HG02678 (cell line): Measurements from ENCODE around the gene CPLX3.
A peak's percentile ranks its signal among the peaks of the same experiment; 100 is the strongest.

Experiments
- ATAC-seq: cut with Tn5 transposase; IDR thresholded peaks from one replicate; pipeline ENCODE4 v1.9.1; 2021; ENCODE audit warnings: mild to moderate bottlenecking, moderate library complexity; ENCODE audit not compliant: unreplicated experiment

CPLX3 gene

DNA sequence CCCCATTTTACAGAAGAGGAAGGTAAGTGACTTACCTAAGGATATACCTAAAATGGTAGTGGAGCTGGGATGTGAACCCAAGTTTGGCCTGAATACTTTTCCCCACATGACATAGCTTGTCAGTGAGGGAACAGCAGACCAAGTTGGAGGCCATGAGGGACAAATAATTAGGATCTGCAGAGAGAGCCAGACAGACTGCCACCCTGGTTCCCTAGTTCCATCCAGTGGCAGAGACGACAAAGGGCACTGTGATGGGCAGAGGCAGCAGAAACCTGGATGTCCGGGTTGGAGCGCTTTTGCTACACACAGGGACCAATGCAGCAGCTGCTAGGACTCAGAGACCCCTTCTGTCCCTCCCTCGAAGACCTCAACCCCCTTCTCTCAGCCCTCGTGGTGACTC, 1.2 kb downstream of the CPLX3 start:
- ATAC-seq = no peak

DNA sequence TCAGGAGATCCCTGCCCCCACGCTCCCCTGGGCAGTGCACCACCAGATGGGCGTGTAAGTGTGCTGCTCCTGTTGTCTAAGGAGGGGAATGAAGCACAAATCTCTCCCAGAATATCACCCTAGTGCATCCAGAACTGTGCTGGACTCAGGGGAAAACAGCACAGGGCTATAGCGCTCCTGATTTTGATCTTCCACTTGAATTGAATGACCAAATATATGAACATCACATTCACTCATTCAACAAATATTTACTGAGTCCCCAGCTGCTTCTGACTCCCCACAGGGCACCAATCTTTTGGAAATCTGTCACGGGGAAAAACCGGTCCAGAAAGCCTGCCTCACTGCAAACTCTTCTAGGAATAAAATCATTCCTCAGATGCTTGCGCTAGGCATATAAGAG, 2.4 kb downstream of the CPLX3 start:
- no peak for ATAC-seq

DNA sequence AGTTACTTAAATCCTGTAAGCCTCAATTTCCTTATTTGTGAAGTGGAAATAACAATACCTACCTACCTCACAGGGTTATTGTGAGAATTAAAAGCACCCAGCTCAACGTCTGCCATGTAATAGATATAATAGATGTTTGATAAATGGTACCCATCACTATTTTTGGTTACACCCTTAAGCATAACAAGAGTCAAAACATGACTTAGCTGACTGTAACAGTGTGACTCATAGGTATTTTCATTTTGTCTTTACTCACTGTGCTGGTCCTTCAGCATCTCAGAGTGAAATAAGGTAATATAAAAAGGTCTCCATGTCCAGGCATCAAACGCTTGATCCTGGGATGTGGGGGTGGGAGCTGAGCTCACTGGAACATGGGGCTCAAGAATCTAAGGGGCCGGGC, 3.1 kb downstream of the CPLX3 start:
- ATAC-seq = no peak

DNA sequence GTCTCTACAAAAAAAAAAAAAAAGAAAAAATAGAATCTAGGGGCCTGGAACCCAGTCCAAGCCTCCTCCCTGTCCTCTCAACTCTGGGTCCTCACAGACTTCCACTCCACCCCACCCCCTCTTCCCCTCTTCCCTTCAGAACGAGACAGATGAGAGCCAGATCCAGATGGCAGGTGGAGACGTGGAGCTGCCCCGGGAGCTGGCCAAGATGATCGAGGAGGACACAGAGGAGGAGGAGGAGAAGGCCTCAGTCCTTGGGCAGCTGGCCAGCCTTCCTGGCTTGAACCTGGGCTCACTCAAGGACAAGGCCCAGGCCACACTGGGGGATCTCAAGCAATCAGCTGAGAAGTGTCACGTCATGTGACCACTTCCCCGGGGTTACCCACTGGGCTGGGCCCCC, 3.6 kb downstream of the CPLX3 start:
- ATAC-seq = no peak

DNA sequence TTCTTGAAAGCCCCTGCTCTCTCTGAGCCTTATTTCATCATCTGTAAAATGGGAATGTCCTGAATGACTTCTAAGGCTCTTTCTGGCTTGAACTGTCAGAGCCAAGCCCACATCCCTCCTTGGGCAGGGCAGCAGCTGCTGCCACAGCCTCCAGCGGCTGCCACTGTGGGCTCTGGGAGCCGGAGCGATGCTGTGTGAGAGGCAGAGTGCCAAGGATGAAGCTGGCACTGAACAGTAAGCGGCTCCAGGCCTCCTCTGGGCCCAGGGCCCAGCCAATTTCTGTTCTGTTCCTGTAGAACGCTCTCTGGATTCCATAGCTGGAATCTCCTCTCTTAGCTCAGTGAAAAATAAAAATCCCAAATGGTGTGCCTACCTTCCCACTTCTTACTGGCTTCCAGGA, 4.4 kb downstream of the CPLX3 start:
- no peak for ATAC-seq

DNA sequence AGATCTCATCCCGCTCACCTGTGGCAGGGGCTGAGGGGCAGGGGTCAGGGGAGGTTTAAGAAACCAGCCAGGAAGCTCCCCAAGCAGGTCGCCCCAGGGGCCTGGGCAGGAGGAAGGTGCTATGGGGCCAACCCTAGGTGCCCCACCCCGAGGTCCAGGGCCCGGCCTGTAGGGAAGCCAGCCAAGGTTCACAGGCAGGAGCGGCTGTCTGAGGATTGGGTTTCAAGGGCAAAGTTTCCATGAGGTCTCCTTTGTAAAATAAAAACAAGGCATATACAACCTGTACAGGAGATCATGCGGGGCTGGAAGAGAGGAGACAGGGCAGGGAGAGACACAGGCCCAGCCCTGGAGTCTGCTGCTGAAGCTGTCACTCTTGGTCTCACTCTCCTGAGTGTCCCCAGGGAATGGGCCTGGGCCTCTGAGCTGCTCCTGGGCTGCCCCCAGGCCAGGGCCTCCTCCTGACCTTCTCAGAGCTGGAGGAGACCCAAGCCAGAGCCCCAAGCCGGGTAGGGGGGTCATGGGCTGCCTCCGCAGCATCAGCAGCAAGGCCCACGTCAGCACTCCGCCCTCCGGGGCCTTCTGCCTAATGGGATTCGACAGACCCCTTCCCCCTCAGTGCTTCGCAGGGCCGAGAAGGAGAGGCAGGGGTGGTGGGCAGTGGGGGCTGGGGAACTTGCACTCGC, 5.5 kb downstream of the CPLX3 start:
- no peak for ATAC-seq

DNA sequence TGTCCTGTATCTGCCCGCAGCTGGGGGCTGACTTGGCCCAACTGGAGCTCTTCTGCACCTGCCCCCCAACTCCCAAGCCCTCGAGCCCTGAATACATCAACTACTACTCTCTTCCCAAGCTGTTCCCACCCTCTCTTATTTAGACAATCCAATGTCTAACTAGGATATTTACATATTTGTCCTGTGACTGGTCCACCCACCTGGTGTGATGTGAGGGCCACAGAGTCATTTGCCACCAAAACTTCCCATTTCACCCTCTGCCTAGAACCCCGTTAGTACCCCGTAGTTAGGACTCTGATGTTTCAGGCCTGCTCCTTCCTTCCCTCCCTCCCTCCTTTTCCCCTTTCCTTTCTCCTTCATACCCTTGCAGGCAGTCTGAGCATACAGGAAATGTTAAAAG, 6.4 kb downstream of the CPLX3 start:
- no peak for ATAC-seq

DNA sequence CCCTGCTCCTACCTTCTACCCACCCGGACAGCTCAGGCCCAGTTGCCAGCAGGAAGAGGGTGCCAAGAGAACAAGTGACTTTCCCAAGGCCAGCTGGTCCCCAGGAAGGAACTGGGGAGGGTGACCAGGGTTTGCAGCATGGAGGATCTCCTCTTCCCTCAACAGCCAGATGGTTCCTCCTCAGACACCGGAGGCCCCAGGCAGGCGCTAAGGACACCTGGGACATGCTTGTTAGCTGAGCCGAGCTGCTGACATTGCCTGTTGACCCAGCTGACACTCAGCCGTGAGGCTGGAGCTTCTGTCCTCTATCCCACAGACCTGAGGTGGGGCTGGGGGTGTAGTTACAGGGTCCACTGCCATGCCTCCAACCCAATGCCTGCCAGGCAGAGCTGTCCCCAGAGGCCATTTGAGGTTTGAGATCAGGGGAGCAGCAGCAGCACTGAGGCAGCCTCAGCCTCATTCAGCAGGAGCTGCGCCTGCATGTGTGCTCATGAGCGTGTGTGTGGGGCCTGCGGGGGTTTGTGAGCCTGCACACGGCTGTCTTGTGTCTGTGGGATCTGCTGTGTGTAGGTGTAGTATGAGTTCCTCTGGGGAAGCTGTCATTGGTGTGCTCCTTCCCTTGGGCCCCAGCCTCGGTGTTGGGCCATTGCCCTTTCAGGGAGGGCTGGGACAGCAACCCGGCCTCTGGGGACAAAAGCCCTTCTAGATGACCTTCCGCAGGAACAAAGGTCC, 7.1 kb downstream of the CPLX3 start:
- no peak for ATAC-seq

DNA sequence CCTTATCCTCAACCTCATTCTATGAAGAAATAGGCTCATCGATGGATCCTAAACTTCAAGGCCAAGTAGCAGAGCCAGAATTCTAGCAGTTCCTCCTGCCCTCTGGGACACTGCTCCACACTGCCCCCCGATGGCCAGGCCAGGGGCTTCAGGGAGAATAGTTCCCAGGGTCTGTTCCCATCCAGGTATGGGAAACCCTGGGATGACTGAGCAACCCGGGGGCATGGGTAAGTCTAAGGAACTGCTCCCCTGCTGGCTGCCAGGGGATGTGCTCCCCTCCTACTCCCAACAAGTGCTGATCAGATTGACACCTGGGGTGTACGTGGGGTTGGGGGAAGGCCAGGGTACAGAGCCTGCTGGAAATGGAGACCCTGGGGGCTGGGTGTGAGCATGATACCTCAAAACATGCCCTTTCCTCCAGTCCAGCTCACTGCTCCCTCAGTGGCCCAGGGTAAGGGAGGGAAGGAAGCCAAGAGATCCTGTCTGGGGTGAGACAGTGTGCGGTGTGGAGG, 8.9 kb downstream of the CPLX3 start:
- ATAC-seq = no peak

DNA sequence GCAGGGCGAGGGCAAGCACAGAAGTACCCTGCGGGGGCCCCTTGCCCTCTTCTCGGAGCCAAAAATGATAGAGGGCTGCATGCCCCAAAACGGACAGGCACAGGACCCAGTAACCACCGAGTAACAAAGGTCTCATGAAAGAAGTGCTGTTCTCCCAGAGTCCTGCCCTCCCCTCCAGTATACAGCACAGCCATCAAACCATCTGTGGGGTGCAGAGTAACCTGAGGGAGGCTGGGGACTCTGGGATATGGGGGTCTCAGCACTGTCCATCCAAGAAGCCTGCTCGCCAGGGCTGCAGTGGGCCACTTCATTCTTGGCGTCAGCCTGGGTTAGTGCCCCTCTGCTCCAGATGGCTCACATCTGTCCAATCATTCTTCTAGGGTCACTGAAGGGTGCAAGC, 10.4 kb downstream of the CPLX3 start:
- ATAC-seq = no peak

DNA sequence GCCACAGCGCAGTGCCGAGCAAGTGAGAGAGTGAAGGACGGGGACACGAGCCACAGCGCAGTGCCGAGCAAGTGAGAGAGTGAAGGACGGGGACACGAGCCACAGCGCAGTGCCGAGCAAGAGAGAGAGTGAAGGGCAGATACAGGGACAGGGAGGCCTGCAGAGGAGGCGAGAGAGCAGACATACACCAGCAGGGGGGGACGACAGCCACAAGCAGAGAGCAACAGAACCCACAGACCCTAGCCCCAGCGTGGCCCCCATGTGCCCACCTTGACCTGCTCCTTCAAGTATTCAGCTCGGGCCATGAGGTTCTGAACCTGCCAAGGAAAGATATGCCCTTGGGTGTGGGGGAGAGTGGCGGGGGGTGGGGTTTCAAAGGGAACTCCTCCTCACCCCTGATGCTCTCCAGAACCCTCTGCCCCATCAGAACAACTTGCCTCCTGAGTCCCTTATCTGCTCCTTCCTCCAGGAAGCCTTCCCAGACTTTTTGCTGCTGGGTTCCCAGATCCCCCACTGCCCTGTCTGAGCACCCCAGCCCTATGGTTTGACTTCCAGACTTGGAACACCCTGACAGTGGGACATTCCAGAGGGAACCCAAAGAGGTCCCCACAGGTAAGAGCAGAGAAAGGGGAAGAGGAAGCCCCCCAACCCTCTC, 11.2 kb downstream of the CPLX3 start:
- ATAC-seq = no peak

DNA sequence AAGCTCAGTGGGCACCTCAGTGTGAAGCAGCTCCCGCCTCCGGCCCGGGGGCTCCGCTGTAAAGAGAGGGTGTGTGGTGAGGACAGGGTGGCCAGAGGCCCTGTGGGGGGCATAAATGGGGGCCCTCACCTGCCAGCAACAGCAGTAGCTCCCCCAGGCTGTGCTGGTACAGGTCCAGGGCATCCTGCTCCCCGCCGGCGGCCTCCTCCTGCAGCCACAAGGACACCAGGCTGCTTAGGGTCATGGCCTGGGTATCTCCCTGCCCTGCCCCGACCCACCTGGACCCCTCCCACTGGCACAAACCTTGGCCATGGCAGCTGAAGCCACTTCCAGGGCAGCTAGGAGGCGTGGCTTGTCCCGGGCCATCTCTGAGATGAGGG, 11.7 kb downstream of the CPLX3 start:
- ATAC-seq = no peak

DNA sequence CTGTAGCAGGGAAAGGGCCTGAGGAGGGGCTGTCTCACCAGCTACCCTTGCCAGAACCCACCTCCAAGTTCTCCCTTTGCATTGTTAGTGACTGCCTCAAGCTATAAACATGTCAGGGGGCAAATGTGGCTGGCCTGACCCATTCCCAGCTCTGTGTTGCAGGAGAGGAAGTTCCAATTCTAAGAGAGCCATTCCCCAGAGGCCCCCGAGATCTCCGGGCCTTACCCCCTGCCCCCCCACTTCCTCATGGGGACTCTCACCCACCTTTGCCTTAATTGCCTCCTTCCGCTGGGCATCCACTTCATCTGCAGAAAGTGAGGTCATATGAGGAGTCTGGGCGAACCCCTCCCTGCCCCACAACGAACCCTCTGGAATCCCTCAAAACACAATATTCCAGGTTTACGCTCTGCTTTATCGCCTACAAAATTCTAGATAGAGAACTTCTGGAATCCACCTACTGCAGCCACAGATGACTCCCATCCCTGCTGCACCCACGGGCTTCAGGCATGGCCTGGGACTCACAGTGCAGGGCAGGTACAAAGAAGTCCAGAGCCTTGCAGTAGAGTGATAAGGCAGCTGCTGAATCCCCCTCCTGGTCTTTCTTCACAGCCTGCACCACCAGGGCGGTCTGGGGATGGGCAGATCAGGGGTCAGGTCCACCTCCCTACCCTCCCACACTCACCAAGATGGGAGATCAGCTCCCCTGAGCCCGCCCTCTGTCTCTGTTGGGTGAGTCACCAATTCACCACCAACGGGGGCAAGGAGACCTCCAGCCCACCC, 12.5 kb downstream of the CPLX3 start:
- ATAC-seq = no peak

DNA sequence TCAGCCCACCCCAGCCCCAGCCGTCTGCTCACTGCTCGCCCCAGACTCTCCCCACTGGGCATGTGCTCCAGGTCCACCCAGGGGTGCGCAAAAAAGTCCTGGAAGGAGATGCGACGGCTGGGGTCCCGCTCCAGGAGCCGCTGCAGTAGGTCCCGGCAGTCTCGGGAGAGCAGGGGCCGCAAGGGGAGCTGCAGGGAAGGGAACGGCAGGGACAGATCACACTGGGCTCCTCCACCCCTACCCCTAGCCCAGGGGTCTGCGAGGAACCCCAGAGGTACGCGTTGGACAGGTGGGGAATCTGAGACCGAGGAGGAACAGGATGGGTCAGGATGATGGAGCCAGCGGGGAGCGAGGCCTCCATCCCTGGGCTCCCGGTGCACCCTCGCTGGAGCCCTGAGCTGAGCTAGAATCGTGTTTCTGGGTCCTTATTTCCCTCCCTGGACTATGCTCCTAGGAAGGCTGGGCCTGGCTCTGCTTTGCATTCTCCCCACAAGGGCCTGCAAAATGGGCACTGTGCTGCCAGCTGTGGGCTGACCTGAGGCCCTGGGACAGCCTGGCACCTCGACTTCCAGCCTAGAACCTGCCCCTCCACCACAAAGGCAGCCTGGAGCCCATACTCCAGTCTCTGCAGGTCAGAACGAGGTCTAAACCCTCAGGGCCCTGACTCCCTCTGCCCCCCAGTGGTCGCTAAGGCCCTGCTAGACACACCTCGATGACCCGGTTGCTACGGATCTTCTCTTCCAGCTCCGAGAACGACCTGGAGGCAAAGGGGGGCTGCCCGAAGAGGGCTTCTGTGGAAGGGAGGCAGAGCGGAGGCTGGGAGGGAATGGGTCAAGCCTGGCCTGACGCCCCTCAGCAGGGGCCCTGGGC, 13.3 kb downstream of the CPLX3 start:
- no peak for ATAC-seq

DNA sequence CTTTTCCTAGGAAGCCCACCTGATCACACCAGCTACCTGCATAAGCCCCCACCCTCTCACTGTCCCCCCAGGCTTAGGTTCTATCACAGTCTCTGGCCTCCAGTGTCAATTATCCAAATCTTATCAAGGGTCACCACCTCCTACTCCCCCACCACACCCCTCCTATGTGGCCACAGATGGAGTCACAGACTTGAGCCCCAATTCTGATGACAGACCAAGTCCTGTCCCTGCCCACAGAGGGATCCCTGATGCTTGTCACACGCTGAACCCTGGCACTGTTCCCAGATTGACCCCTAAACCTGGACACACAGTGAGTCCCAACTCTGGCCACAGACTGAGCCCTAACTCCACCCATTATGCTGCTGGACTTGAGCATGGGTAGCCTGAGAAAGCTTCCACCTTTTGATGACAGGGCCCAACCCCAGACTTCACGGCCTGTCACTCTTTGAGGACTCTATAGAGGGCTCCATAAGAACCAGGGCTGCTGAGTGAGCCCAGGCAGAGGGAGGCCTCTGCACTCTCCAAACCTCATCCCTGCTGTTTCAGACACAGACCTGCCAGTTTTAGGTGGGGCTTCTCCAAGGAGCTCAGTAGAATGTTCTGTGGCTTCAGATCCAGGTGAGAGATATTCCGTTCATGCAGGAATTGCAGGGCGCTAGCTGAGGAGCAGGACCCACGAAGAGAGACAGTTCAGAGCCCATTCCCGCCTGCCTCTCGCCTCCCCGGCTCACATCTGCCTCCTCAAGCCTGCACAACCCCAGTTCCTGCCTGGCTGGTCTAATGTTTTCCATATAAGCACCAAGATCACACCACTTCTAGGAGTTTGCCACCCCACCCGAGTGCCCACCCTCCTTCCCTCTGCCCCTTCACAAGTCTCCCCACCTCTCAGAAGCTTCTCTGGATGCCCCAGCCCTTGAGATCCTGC, 14.7 kb downstream of the CPLX3 start:
- ATAC-seq = no peak

DNA sequence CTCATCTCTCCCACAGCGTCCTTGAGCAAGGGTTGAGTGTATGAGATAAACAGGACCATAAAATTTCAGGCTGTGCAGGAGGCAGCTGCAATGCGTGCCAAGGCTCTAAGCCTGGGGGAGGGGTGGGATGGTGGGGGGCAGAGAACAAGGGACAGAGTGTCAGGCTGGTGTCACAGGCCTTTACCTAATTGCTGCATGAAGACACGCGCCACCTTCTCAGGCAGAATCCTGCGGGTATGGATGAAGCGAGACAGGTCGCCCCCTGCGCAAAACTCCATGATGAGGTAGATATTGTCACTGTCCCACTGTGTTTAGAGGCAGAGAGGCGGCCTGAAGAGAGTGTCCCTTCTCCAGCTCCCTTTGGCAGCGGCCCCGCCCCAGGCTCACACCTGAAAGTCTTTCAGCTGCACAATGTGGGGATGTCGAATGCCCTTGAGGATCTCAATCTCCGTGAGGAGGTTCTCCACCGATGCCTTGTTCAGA, 15.5 kb downstream of the CPLX3 start:
- ATAC-seq = no peak

DNA sequence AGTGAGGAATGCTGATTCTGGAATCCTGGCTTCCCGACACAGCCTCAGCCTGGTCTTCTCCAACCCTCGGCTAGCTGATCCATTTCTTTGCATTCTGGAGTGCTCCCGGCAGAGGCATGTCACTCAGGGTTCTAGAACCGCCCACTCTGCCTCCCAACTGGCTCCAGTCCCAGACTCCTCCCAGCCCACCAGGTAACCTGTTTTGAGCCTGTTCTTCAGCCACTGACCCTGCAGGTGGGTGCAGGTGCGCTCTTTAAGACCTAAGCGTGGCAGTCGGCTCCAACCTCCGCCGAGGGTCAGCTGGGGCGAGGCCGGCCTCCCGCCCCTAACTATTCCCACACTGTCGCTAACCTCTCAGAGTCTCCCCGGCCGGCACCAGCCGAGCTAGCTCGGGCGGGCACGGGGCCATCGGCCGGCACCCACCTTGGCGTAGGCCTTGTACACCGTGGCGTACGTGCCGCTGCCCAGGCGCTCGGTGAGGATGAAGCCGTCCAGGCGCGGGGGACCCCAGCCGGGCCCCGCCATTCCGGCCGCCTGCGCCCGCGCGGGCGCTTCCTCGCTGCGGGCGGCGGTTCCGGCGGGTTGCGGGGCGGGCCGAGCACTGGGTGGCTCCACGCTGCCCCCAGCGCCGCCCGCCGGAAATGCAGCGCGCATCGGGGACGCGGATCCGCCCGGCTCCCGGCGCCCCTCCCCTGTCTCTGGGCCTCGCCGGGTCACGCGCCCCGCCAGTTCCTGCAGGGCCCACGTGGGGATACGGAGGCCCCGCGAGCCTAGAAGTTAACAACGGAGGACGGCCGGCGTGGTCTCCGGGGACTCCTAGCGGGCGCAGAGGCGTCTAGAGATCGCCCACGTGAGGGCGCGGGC, 16.4 kb downstream of the CPLX3 start, which contains the start of gene ULK3:
TSS of gene ULK3 (minus strand) at position 576 of the 864 bp plus-strand sequence. CDS start at position 525, 51 bp downstream.
- ATAC-seq = peak; percentile 90

DNA sequence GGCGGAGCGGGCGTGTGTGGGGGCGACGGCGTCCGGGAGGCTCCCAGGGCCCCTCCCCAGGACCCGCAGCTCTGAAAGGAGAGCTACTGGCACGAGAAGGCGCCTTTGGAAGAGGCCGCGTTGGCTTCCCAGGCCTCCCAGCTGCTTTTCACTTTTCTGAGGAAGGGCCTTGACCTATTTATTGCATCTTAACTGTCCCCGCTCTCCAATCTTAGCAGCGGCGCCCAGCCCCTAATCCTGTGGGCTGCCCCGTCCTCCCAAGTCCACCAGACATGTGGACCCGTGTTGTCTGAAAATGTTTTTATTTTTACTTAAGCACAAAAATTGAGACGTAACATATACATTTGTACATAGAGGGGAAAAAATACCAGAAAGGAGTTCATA, 17.0 kb downstream of the CPLX3 start:
- ATAC-seq = no peak
